Left ventricle myocardium superior (tissue), 1 donor: ENCODE results near the gene EHBP1. TPM values are rescaled to one million over a fixed set of nuclear protein-coding genes. Genes with fewer than 3 reads are reported as not detected.

Experiments used
- ATAC-seq: fragments of 200-7000 bp; cut with Tn5 transposase; one replicate; pipeline ENCODE4 v1.9.1; 2020; ENCODE audit warnings: mild to moderate bottlenecking, moderate library complexity
- DNase-seq: peaks from one replicate; pipeline ENCODE4 v3.0.0-alpha.2; 2020
- intact Hi-C: fragments of 100-400 bp; cut with micrococcal nuclease; formaldehyde crosslinking; loops from one replicate; pipeline ENCODE4 v1.11.0; 2022
- total RNA-seq: library from RNA; stranded (reverse); fragmentation: NEBNext Ultra II Directional; extraction: Animal tissue kit (Norgen Biotek cat#: 25700); gene quantifications from one replicate; pipeline ENCODE4 v1.2.1, GENCODE V29; 2021
- donor health status: DM: no; HTN: yes; CAD: no; lungs with severe emphysema.

EHBP1 gene
- total RNA-seq, 1 donor from 2014 or later = 21.8 TPM

GRCh38 chr2:63051042-63051794 lies 345.7 kb downstream of the EHBP1 start:
- ATAC-seq (no peak), DNase-seq (no peak)
- intact Hi-C loops = no loop called here

- DNase-seq (no peak), ATAC-seq (no peak)
- intact Hi-C loops = no loop called here
Measured at GRCh38 chr2:63051795-63052333, 346.4 kb downstream of the EHBP1 start.

GRCh38 chr2:63052411-63053080 lies 347.0 kb downstream of the EHBP1 start:
- intact Hi-C loops = no loop called here
- DNase-seq (no peak), ATAC-seq (no peak)

GRCh38 chr2:63053081-63053888 lies 347.8 kb downstream of the EHBP1 start:
- no peak for DNase-seq
- intact Hi-C loops = no loop called here
- ATAC-seq = no peak

- ATAC-seq (no peak), DNase-seq (no peak)
- intact Hi-C loops = no loop called here
Measured at GRCh38 chr2:63053889-63054602, 348.5 kb downstream of the EHBP1 start.

GRCh38 chr2:63054841-63055225 lies 349.3 kb downstream of the EHBP1 start:
- intact Hi-C loops = no loop called here
- ATAC-seq (no peak), DNase-seq (no peak)

- ATAC-seq (no peak), DNase-seq (no peak)
- intact Hi-C loops = no loop called here
Measured at GRCh38 chr2:63055226-63056106, 350.0 kb downstream of the EHBP1 start.

GRCh38 chr2:63056107-63057050 lies 350.9 kb downstream of the EHBP1 start:
- intact Hi-C loops = no loop called here
- DNase-seq (peak; percentile 53), ATAC-seq (peak; percentile 65)

GRCh38 chr2:63057249-63058143 lies 352.0 kb downstream of the EHBP1 start:
- intact Hi-C loops = no loop called here
- ATAC-seq = no peak

GRCh38 chr2:63058144-63058920 lies 352.8 kb downstream of the EHBP1 start:
- DNase-seq (no peak), ATAC-seq (no peak)

More at GRCh38 chr2:63057249-63058143, 352.0 kb downstream of the EHBP1 start:
- DNase-seq = no peak

GRCh38 chr2:63058921-63059792 lies 353.6 kb downstream of the EHBP1 start:
- no peak for DNase-seq
- peak; percentile 19 for ATAC-seq
- intact Hi-C loops = no loop called here

More at GRCh38 chr2:63058144-63058920, 352.8 kb downstream of the EHBP1 start:
- intact Hi-C loops = no loop called here

- intact Hi-C loops = no loop called here
- no peak for DNase-seq
- ATAC-seq = no peak
Measured at GRCh38 chr2:63059793-63060471, 354.4 kb downstream of the EHBP1 start.

- no peak for ATAC-seq
- intact Hi-C loops = no loop called here
Measured at GRCh38 chr2:63060472-63060991, 355.0 kb downstream of the EHBP1 start.

GRCh38 chr2:63064197-63064596 lies 358.7 kb downstream of the EHBP1 start:
- intact Hi-C loops = no loop called here
- no peak for ATAC-seq
- DNase-seq = no peak

More at GRCh38 chr2:63060472-63060991, 355.0 kb downstream of the EHBP1 start:
- no peak for DNase-seq
